Mesenchymal stem cell (in vitro differentiated cells and primary cell): Measurements from ENCODE around the gene ADAMTS8.

Experiments used
- DNase-seq: peaks from one replicate; pipeline ENCODE4 v3.0.0-alpha.2; 2013
- H2AFZ ChIP-seq: one replicate; pipeline ENCODE4 v1.6.1; 2013; ENCODE audit warnings: low read depth, mild to moderate bottlenecking, control low read depth, inconsistent platforms, low read length, moderate library complexity
- H2AK5ac ChIP-seq: 2 replicates; pipeline ENCODE4 v1.6.1; 2013; ENCODE audit warnings: low read length, moderate library complexity, mild to moderate bottlenecking, inconsistent platforms; ENCODE audit not compliant: severe bottlenecking
- H2BK120ac ChIP-seq: one replicate; pipeline ENCODE4 v1.6.1; 2013; ENCODE audit warnings: low read depth, mild to moderate bottlenecking, inconsistent platforms, low read length, moderate library complexity
- H2BK12ac ChIP-seq, 2 experiments: one replicate each; pipeline ENCODE4 v1.6.1; 2013; ENCODE audit warnings: inconsistent platforms in 2 of 2, low read length in 2 of 2, mild to moderate bottlenecking in 2 of 2, moderate library complexity in 2 of 2, control low read depth in 1 of 2
- H2BK15ac ChIP-seq: one replicate; pipeline ENCODE4 v1.6.1; 2013; ENCODE audit warnings: mild to moderate bottlenecking, low read depth, inconsistent platforms; ENCODE audit not compliant: poor library complexity, severe bottlenecking
- H2BK5ac ChIP-seq: 2 replicates; pipeline ENCODE4 v1.6.1; 2013; ENCODE audit warnings: low read depth, mild to moderate bottlenecking, low read length, control low read depth, inconsistent platforms; ENCODE audit not compliant: poor library complexity, severe bottlenecking
- H3K14ac ChIP-seq, 2 experiments: one replicate each; pipeline ENCODE4 v1.6.1; 2013; ENCODE audit warnings: inconsistent platforms in 2 of 2, low read length in 2 of 2, control low read depth in 1 of 2, mild to moderate bottlenecking in 1 of 2, moderate library complexity in 1 of 2
- H3K18ac ChIP-seq, 2 experiments: one replicate each; pipeline ENCODE4 v1.6.1; 2013; ENCODE audit warnings: inconsistent platforms in 2 of 2, low read length in 2 of 2, control low read depth in 1 of 2, low read depth in 1 of 2, mild to moderate bottlenecking in 1 of 2
- H3K23ac ChIP-seq, 2 experiments: one replicate each; pipeline ENCODE4 v1.6.1; 2013; ENCODE audit warnings: inconsistent platforms in 2 of 2, low read length in 2 of 2, mild to moderate bottlenecking in 2 of 2, moderate library complexity in 2 of 2, control low read depth in 1 of 2
- H3K27ac ChIP-seq: 2 replicates; pipeline ENCODE4 v1.5.1; 2013; ENCODE audit warnings: mild to moderate bottlenecking, moderate library complexity, low read length, control low read depth, inconsistent platforms; ENCODE audit not compliant: poor library complexity, severe bottlenecking
- H3K27me3 ChIP-seq, 2 experiments: 2 replicates each; pipeline versions ENCODE4 v1.6.1 to v1.7.0; 2013; ENCODE audit warnings: low read length in 2 of 2, mild to moderate bottlenecking in 2 of 2, moderate library complexity in 2 of 2, control low read depth in 1 of 2, inconsistent platforms in 1 of 2; ENCODE audit not compliant: control insufficient read depth in 1 of 2, insufficient read depth in 1 of 2
- H3K36me3 ChIP-seq, 2 experiments: 2 replicates each; pipeline versions ENCODE4 v1.6.1 to v1.7.0; 2013; ENCODE audit warnings: low read length in 2 of 2, control low read depth in 1 of 2, inconsistent platforms in 1 of 2, low read depth in 1 of 2, mild to moderate bottlenecking in 1 of 2; ENCODE audit not compliant: insufficient read depth in 2 of 2, control insufficient read depth in 1 of 2
- H3K4ac ChIP-seq, 2 experiments: one replicate each; pipeline ENCODE4 v1.6.1; 2013; ENCODE audit warnings: inconsistent platforms in 2 of 2, low read length in 2 of 2, mild to moderate bottlenecking in 2 of 2, moderate library complexity in 2 of 2, control low read depth in 1 of 2, low read depth in 1 of 2
- H3K4me1 ChIP-seq: 2 replicates; pipeline ENCODE4 v1.6.1; 2013; ENCODE audit warnings: low read depth, low read length, control low read depth; ENCODE audit not compliant: control insufficient read depth, insufficient read depth
- H3K4me2 ChIP-seq: 2 replicates; pipeline ENCODE4 v1.6.1; 2013; ENCODE audit warnings: low read length, mild to moderate bottlenecking, inconsistent platforms; ENCODE audit not compliant: poor library complexity, severe bottlenecking
- H3K4me3 ChIP-seq, 2 experiments: 2 replicates each; pipeline versions ENCODE4 v1.5.1 to v1.7.0; 2013; ENCODE audit warnings: low read length in 2 of 2, mild to moderate bottlenecking in 2 of 2, control low read depth in 1 of 2, low read depth in 1 of 2; ENCODE audit not compliant: insufficient read depth in 1 of 2
- H3K79me1 ChIP-seq: replicated peaks from 2 replicates; pipeline ENCODE4 v1.6.1; 2013; ENCODE audit warnings: mild to moderate bottlenecking, control low read depth, low read length, inconsistent platforms; ENCODE audit not compliant: poor library complexity, severe bottlenecking
- H3K9ac ChIP-seq: 2 replicates; pipeline ENCODE4 v1.7.0; 2013; ENCODE audit warnings: mild to moderate bottlenecking, low read length, moderate library complexity
- H3K9me3 ChIP-seq: 2 replicates; pipeline ENCODE4 v1.7.0; 2013; ENCODE audit warnings: mild to moderate bottlenecking, low read length; ENCODE audit not compliant: control insufficient read depth
- H4K8ac ChIP-seq: one replicate; pipeline ENCODE4 v1.6.1; 2013; ENCODE audit warnings: inconsistent platforms, mild to moderate bottlenecking, low read length, moderate library complexity
- H4K91ac ChIP-seq: one replicate; pipeline ENCODE4 v1.6.1; 2013; ENCODE audit warnings: mild to moderate bottlenecking, low read length, inconsistent platforms
- WGBS: methylation state at CpG from one replicate; pipeline ENCODE4 v1.1.7; 2013; ENCODE audit warnings: mixed read lengths; 5-methylcytosine and 5-hydroxymethylcytosine counted together

ADAMTS8 gene

GRCh38 chr11:130449996-130450769 is 21.8 kb upstream of the ADAMTS8 start:
- DNase-seq, result peak; percentile 68
- H2BK120ac ChIP-seq, result no peak overlapping the region
- peaks cover 0 to 17% of the 10 kb centered on the region in 2 experiments for H3K36me3 ChIP-seq
- H3K23ac ChIP-seq, result no peak overlapping the region
- no peak overlapping the region for H3K27ac ChIP-seq
- H3K79me1 ChIP-seq, result no peaks in the 10 kb centered on the region
- H2BK5ac ChIP-seq, result no peak overlapping the region
- H2AFZ ChIP-seq, result no peak overlapping the region
- peak overlapping the region; percentile 99 for H3K4me2 ChIP-seq
- H3K4ac ChIP-seq, result no peak overlapping the region
- peak overlapping the region; percentile 90 for H3K9ac ChIP-seq
- H4K8ac ChIP-seq, result no peak overlapping the region
- H2BK12ac ChIP-seq, result peak overlapping the region in 1 of 2 experiments; percentile 37
- H3K9me3 ChIP-seq, result no peaks in the 10 kb centered on the region
- H3K4me1 ChIP-seq, result peaks cover 28% of the 10 kb centered on the region
- H2AK5ac ChIP-seq, result no peak overlapping the region
- H2BK15ac ChIP-seq, result no peak overlapping the region
- 25% methylated on average over 34 of the region's 34 CpGs for WGBS
- H3K4me3 ChIP-seq, result peak overlapping the region; percentile 64 to 97
- no peak overlapping the region for H4K91ac ChIP-seq
- no peak overlapping the region for H3K14ac ChIP-seq
- peaks cover 0 to 7% of the 10 kb centered on the region in 2 experiments for H3K27me3 ChIP-seq
- no peak overlapping the region for H3K18ac ChIP-seq

GRCh38 chr11:130449310-130449990 is 21.0 kb upstream of the ADAMTS8 start:
- Histone ChIP-seq H3K14ac (peak overlapping the region in 1 of 2 experiments; percentile 64), H3K23ac (peak overlapping the region in 1 of 2 experiments; percentile 84), H3K9me3 (no peaks in the 10 kb centered on the region), H2AK5ac (no peak overlapping the region), H3K4me2 (peak overlapping the region; percentile 99), H3K27me3 (peaks cover 0 to 8% of the 10 kb centered on the region in 2 experiments), H3K18ac (peak overlapping the region; percentile 47 to 48), H3K9ac (peak overlapping the region; percentile 90), H2BK15ac (no peak overlapping the region), H3K36me3 (peaks cover 0 to 17% of the 10 kb centered on the region in 2 experiments), H2AFZ (no peak overlapping the region), H2BK12ac (peak overlapping the region in 1 of 2 experiments; percentile 37), H3K79me1 (no peaks in the 10 kb centered on the region), H3K4me3 (peak overlapping the region; percentile 64 to 97), H3K4ac (no peak overlapping the region), H2BK120ac (no peak overlapping the region), H4K8ac (no peak overlapping the region), H2BK5ac (no peak overlapping the region), H3K4me1 (peaks cover 26% of the 10 kb centered on the region), H3K27ac (no peak overlapping the region), H4K91ac (no peak overlapping the region)
- 2% methylated on average over 64 of the region's 64 CpGs for WGBS
- peak; percentile 35 for DNase-seq

DNA sequence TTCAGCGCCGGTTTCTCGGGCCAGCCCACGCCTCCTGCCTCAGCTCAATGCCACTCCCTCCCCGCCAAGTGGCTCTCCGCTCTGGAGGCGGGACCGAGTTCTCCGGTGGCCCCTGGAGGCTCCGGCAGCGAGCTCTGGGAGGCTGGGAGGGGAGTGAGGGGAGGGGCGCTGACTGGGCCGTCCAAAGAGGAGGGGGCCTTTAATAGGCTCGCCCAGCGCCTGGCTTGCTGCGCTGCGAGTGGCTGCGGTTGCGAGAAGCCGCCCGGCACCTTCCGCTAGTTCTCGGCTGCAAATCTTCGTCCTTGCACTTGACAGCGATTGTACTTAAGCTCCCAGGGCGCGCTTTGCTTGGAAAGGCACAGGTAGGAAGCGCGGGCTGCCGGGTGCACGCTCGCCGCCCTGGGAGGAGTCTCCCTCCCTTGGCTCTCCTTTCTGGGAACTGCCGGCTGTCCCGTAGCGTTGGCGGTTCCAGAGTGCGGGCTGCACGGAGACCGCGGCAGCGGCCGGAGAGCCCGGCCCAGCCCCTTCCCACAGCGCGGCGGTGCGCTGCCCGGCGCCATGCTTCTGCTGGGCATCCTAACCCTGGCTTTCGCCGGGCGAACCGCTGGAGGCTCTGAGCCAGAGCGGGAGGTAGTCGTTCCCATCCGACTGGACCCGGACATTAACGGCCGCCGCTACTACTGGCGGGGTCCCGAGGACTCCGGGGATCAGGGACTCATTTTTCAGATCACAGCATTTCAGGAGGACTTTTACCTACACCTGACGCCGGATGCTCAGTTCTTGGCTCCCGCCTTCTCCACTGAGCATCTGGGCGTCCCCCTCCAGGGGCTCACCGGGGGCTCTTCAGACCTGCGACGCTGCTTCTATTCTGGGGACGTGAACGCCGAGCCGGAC is 20.3 kb upstream of the ADAMTS8 start, which contains the start of gene ADAMTS15:
Gene ADAMTS15 (plus strand): TSS at position 230 of the 894 bp plus-strand sequence. CDS start 329 bp downstream, at position 559.
- H4K91ac ChIP-seq, result no peak within 1 kb of the TSS
- peak within 1 kb of the TSS in 1 of 2 experiments; percentile 84 for H3K23ac ChIP-seq
- H3K4me3 ChIP-seq, result peak within 1 kb of the TSS; percentile 64 to 97
- H2AK5ac ChIP-seq, result no peak within 1 kb of the TSS
- DNase-seq, result peak; percentile 82
- H3K79me1 ChIP-seq, result no peaks in the 10 kb centered on the region
- peak within 1 kb of the TSS; percentile 99 for H3K4me2 ChIP-seq
- WGBS, result under 1% methylated on average over 73 of the region's 75 CpGs
- peak within 1 kb of the TSS; percentile 90 for H3K9ac ChIP-seq
- peak within 1 kb of the TSS; percentile 54 for H2BK15ac ChIP-seq
- peak within 1 kb of the TSS; percentile 74 for H2AFZ ChIP-seq
- H3K4ac ChIP-seq, result no peak within 1 kb of the TSS
- peaks cover 26% of the 10 kb centered on the region for H3K4me1 ChIP-seq
- peaks cover 0 to 13% of the 10 kb centered on the region in 2 experiments for H3K36me3 ChIP-seq
- no peak within 1 kb of the TSS for H3K27ac ChIP-seq
- peaks cover 0 to 15% of the 10 kb centered on the region in 2 experiments for H3K27me3 ChIP-seq
- H3K9me3 ChIP-seq, result no peaks in the 10 kb centered on the region
- peak within 1 kb of the TSS; percentile 24 for H4K8ac ChIP-seq
- no peak within 1 kb of the TSS for H2BK120ac ChIP-seq
- no peak within 1 kb of the TSS for H2BK5ac ChIP-seq
- peak within 1 kb of the TSS in 1 of 2 experiments; percentile 19 for H3K14ac ChIP-seq
- H3K18ac ChIP-seq, result peak within 1 kb of the TSS; percentile 47 to 48
- H2BK12ac ChIP-seq, result peak within 1 kb of the TSS in 1 of 2 experiments; percentile 37
